Measurements from ENCODE around the gene DHTKD1. TPM values are rescaled to one million over a fixed set of nuclear protein-coding genes. Genes with fewer than 3 reads are reported as not detected.
"Not testable (repeated sequence)": the region's sequence is repeated elsewhere in the genome, so short reads cannot be mapped to it uniquely, and the experiment has no call there.

DHTKD1 gene
- total RNA-seq, 5 donors from 2014 or later (not counting 1 experiment from before 2014, with no cell fraction given), result 9.3 to 22.2 (median 14.2) TPM

GRCh38 chr10:12162927-12163326, 94.2 kb downstream of the DHTKD1 start:
- H3K36me3 ChIP-seq (ENCODE audit: control insufficient read depth in 2 of 2, extremely low read depth in 1 of 2, insufficient read depth in 1 of 2, low read length in 1 of 2), result peaks cover 0 to 69% of the 10 kb centered on the region in 2 donors
- H3K4me1 Mint-ChIP-seq, result no peaks in the 10 kb centered on the region
- CTCF ChIA-PET, result interaction anchor here in 1 of 2 donors (0.6 kb wide), 1 partner anchor 35 kb away, joined by 6 read pairs; no protein-coding TSS in a partner anchor
- H3K9me3 Mint-ChIP-seq, result no peaks in the 10 kb centered on the region
- H3K9me3 ChIP-seq, result no peaks in the 10 kb centered on the region
- peaks cover 45% of the 10 kb centered on the region for H3K36me3 Mint-ChIP-seq
- ATAC-seq (replicated peaks in 1 of 4) (no peak), DNase-seq (no peak)
- H3K27me3 ChIP-seq (replicated peaks in 1 of 2; ENCODE audit: control insufficient read depth in 2 of 2, extremely low read depth in 1 of 2, insufficient read depth in 2 of 2, low read length in 1 of 2), result no peaks in the 10 kb centered on the region
- H3K27ac Mint-ChIP-seq, result no peak overlapping the region
- 83% methylated on average over 1 of the region's 6 CpGs for WGBS (ENCODE audit: insufficient coverage)
- no peak overlapping the region for H3K4me3 Mint-ChIP-seq
- H3K4me3 ChIP-seq (ENCODE audit: control insufficient read depth in 1 of 2, extremely low read depth in 1 of 2, low read length in 1 of 2), result no peak overlapping the region
- H3K27ac ChIP-seq (ENCODE audit: low read length), result no peak overlapping the region
- H3K4me1 ChIP-seq (ENCODE audit: control insufficient read depth in 1 of 2, extremely low read depth in 1 of 2, insufficient read depth in 2 of 2, low read length in 2 of 2), result no peaks in the 10 kb centered on the region
- H3K27me3 Mint-ChIP-seq, result no peaks in the 10 kb centered on the region
- POLR2A ChIA-PET, result interaction anchor here in 1 of 2 donors (0.6 kb wide), 1 partner anchor 65 kb away, joined by 5 read pairs; no protein-coding TSS in a partner anchor

- Histone ChIP-seq H3K4me3 (ENCODE audit: control insufficient read depth in 1 of 2, extremely low read depth in 1 of 2, low read length in 1 of 2) (no peak overlapping the region), H3K36me3 (ENCODE audit: control insufficient read depth in 2 of 2, extremely low read depth in 1 of 2, insufficient read depth in 1 of 2, low read length in 1 of 2) (peaks cover 0 to 67% of the 10 kb centered on the region in 2 donors), H3K27me3 (replicated peaks in 1 of 2; ENCODE audit: control insufficient read depth in 2 of 2, extremely low read depth in 1 of 2, insufficient read depth in 2 of 2, low read length in 1 of 2) (no peaks in the 10 kb centered on the region), H3K9me3 (no peaks in the 10 kb centered on the region), H3K4me1 (ENCODE audit: control insufficient read depth in 1 of 2, extremely low read depth in 1 of 2, insufficient read depth in 2 of 2, low read length in 2 of 2) (no peaks in the 10 kb centered on the region), H3K27ac (ENCODE audit: low read length) (no peak overlapping the region)
- Mint-ChIP-seq H3K4me1 (no peaks in the 10 kb centered on the region), H3K27ac (no peak overlapping the region), H3K27me3 (no peaks in the 10 kb centered on the region), H3K36me3 (peaks cover 49% of the 10 kb centered on the region), H3K9me3 (no peaks in the 10 kb centered on the region), H3K4me3 (no peak overlapping the region)
- ChIA-PET CTCF (no interaction called here), POLR2A (no interaction called here)
- 98% methylated on average over 8 of the region's 12 CpGs for WGBS (ENCODE audit: insufficient coverage)
- DNase-seq, result no peak
- no peak for ATAC-seq (replicated peaks in 1 of 4)
These were observed 95.3 kb downstream of the DHTKD1 start for GRCh38 chr10:12164085-12164484.

- ChIA-PET CTCF (no interaction called here), POLR2A (no interaction called here)
- Histone ChIP-seq H3K4me3 (ENCODE audit: control insufficient read depth in 1 of 2, extremely low read depth in 1 of 2, low read length in 1 of 2) (no peak overlapping the region), H3K36me3 (ENCODE audit: control insufficient read depth in 2 of 2, extremely low read depth in 1 of 2, insufficient read depth in 1 of 2, low read length in 1 of 2) (peaks cover 3 to 72% of the 10 kb centered on the region in 2 donors), H3K4me1 (ENCODE audit: control insufficient read depth in 1 of 2, extremely low read depth in 1 of 2, insufficient read depth in 2 of 2, low read length in 2 of 2) (no peaks in the 10 kb centered on the region), H3K27me3 (replicated peaks in 1 of 2; ENCODE audit: control insufficient read depth in 2 of 2, extremely low read depth in 1 of 2, insufficient read depth in 2 of 2, low read length in 1 of 2) (no peaks in the 10 kb centered on the region), H3K27ac (ENCODE audit: low read length) (no peak overlapping the region), H3K9me3 (no peaks in the 10 kb centered on the region)
- peak overlapping the region in 1 of 2 donors; percentile 79 for H3K27ac Mint-ChIP-seq
- H3K4me1 Mint-ChIP-seq, result no peaks in the 10 kb centered on the region
- H3K36me3 Mint-ChIP-seq, result peaks cover 54% of the 10 kb centered on the region
- ATAC-seq (replicated peaks in 1 of 4) (no peak), DNase-seq (no peak)
- no peaks in the 10 kb centered on the region for H3K9me3 Mint-ChIP-seq
- no CpG with 5 or more reads among the region's 3 CpGs for WGBS (ENCODE audit: insufficient coverage)
- no peak overlapping the region for H3K4me3 Mint-ChIP-seq
- no peaks in the 10 kb centered on the region for H3K27me3 Mint-ChIP-seq
These were observed 96.3 kb downstream of the DHTKD1 start for GRCh38 chr10:12165036-12165435.

GRCh38 chr10:12165999-12166775, 97.4 kb downstream of the DHTKD1 start:
- WGBS (ENCODE audit: insufficient coverage), result 97% methylated on average over 6 of the region's 6 CpGs
- CTCF ChIA-PET, result no interaction called here
- POLR2A ChIA-PET, result interaction anchor here (0.6 to 0.7 kb wide), 2 partner anchors 14 to 238 kb away, joined by 3 to 4 read pairs; no protein-coding TSS in a partner anchor
- no peak for DNase-seq
- H3K27ac Mint-ChIP-seq, result no peak overlapping the region
- H3K9me3 Mint-ChIP-seq, result no peaks in the 10 kb centered on the region
- no peak overlapping the region for H3K4me3 ChIP-seq (ENCODE audit: control insufficient read depth in 1 of 2, extremely low read depth in 1 of 2, low read length in 1 of 2)
- no peaks in the 10 kb centered on the region for H3K27me3 Mint-ChIP-seq
- no peak overlapping the region for H3K27ac ChIP-seq (ENCODE audit: low read length)
- no peaks in the 10 kb centered on the region for H3K4me1 ChIP-seq (ENCODE audit: control insufficient read depth in 1 of 2, extremely low read depth in 1 of 2, insufficient read depth in 2 of 2, low read length in 2 of 2)
- H3K4me3 Mint-ChIP-seq, result no peak overlapping the region
- no peak for ATAC-seq (replicated peaks in 1 of 4)
- no peaks in the 10 kb centered on the region for H3K9me3 ChIP-seq
- H3K36me3 ChIP-seq (ENCODE audit: control insufficient read depth in 2 of 2, extremely low read depth in 1 of 2, insufficient read depth in 1 of 2, low read length in 1 of 2), result peaks cover 3 to 75% of the 10 kb centered on the region in 2 donors
- H3K4me1 Mint-ChIP-seq, result no peaks in the 10 kb centered on the region
- peaks cover 62% of the 10 kb centered on the region for H3K36me3 Mint-ChIP-seq
- H3K27me3 ChIP-seq (replicated peaks in 1 of 2; ENCODE audit: control insufficient read depth in 2 of 2, extremely low read depth in 1 of 2, insufficient read depth in 2 of 2, low read length in 1 of 2), result no peaks in the 10 kb centered on the region

- H3K9me3 ChIP-seq; H3K9me3 Mint-ChIP-seq; DNase-seq; ATAC-seq (replicated peaks in 1 of 4); H3K4me3 ChIP-seq (ENCODE audit: control insufficient read depth in 1 of 2, extremely low read depth in 1 of 2, low read length in 1 of 2); H3K27me3 ChIP-seq (replicated peaks in 1 of 2; ENCODE audit: control insufficient read depth in 2 of 2, extremely low read depth in 1 of 2, insufficient read depth in 2 of 2, low read length in 1 of 2); H3K4me1 ChIP-seq (ENCODE audit: control insufficient read depth in 1 of 2, extremely low read depth in 1 of 2, insufficient read depth in 2 of 2, low read length in 2 of 2); CTCF ChIA-PET; H3K27me3 Mint-ChIP-seq; H3K27ac ChIP-seq (ENCODE audit: low read length); H3K4me3 Mint-ChIP-seq; H3K4me1 Mint-ChIP-seq; POLR2A ChIA-PET: not testable (repeated sequence)
- Mint-ChIP-seq H3K27ac (peak overlapping the region in 1 of 2 donors; percentile 25), H3K36me3 (peaks cover 51% of the 10 kb centered on the region)
- H3K36me3 ChIP-seq (ENCODE audit: control insufficient read depth in 2 of 2, extremely low read depth in 1 of 2, insufficient read depth in 1 of 2, low read length in 1 of 2), result peaks cover 12 to 72% of the 10 kb centered on the region in 2 donors
- 100% methylated on average over 1 of the region's 6 CpGs for WGBS (ENCODE audit: insufficient coverage)
These were observed 102.8 kb downstream of the DHTKD1 start for GRCh38 chr10:12171512-12171911.

Other genes starting within 250 kb of the DHTKD1 start
- 1 to 10 TPM; 1.7 to 4.8 (median 4.0) TPM for gene PROSER2, start 245.6 kb upstream of the DHTKD1 start, total RNA-seq
- gene UPF2, start 26.1 kb upstream of the DHTKD1 start, total RNA-seq, result 10 to 100 TPM; 25.4 to 29.1 (median 28.8) TPM
- 10 to 100 TPM; 11.1 to 20.0 (median 13.9) TPM for gene SEC61A2, start 60.7 kb downstream of the DHTKD1 start, total RNA-seq
- gene NUDT5, start 126.9 kb downstream of the DHTKD1 start, total RNA-seq, result 10 to 100 TPM; 32.1 to 54.0 (median 50.3) TPM
- 10 to 100 TPM; 35.5 to 48.6 (median 43.7) TPM for gene CDC123, start 127.2 kb downstream of the DHTKD1 start, total RNA-seq

Data from T-cell (primary cell).